ENCODE results near the gene RASL10A.

The RASL10A gene

DNA sequence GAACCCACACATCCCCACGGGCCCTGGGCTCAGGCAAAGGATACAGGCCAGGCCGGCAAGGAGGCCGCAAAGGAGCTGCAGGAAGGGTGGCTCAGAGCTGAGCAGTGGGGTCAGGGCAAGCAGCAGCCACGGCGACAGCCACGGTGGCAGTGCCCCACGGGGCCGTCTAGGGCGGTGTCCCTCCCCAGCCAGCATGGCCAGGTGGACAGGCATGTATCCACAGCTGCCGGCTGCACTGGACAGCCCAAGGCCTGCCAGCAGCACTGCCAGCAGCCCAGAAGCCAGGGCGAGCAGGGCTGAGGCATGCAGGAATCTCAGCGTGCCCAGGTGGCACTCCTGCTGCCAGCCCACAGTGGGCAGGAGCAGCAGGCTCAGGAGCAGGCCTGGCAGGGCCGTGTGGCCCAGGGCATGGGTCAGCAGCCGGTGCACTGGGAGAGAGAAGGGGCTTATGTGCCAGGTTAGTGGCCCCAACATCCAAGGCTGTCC is 51.7 kb downstream of the RASL10A start:
- TF ChIP-seq MAX (IDR thresholded peaks at IDR 0.05; ENCODE audit: low read depth, low read length) = no peak
- TF ChIP-seq, protein P1, sequence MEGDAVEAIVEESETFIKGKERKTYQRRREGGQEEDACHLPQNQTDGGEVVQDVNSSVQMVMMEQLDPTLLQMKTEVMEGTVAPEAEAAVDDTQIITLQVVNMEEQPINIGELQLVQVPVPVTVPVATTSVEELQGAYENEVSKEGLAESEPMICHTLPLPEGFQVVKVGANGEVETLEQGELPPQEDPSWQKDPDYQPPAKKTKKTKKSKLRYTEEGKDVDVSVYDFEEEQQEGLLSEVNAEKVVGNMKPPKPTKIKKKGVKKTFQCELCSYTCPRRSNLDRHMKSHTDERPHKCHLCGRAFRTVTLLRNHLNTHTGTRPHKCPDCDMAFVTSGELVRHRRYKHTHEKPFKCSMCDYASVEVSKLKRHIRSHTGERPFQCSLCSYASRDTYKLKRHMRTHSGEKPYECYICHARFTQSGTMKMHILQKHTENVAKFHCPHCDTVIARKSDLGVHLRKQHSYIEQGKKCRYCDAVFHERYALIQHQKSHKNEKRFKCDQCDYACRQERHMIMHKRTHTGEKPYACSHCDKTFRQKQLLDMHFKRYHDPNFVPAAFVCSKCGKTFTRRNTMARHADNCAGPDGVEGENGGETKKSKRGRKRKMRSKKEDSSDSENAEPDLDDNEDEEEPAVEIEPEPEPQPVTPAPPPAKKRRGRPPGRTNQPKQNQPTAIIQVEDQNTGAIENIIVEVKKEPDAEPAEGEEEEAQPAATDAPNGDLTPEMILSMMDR (IDR thresholded peaks at IDR 0.05; ENCODE audit: low read depth, low read length) = no peak
- TF ChIP-seq MYC (IDR thresholded peaks at IDR 0.05; ENCODE audit: low read depth, low read length) = no peak
- TF ChIP-seq POLR2A (IDR thresholded peaks at IDR 0.05; ENCODE audit: extremely low read depth, insufficient read length) = no peak
- H3K4me3 ChIP-seq (ENCODE audit: low read depth, low read length) = no peak overlapping the region
- DNase-seq (ENCODE audit: low read depth) = no peak
